Naive thymus-derived CD4-positive, alpha-beta T cell (primary cell): ENCODE measurements around the gene PTPRG. TPM values are rescaled to one million over a fixed set of nuclear protein-coding genes. Genes with fewer than 3 reads are reported as not detected.

Experiments used
- ATAC-seq: fragments of 150-1000 bp; cut with Tn5 transposase; 2 replicates; pipeline ENCODE4 v1.10.0; 2021; ENCODE audit warnings: mild to moderate bottlenecking, moderate library complexity
- CTCF ChIA-PET: fragments of 350-600 bp; sonication (Branson Sonifier 250); formaldehyde crosslinking; loops from one replicate; lab custom pipeline; 2021; ENCODE audit warnings: antibody characterized with exemption; lab: Charles Lee
- POLR2A ChIA-PET: fragments of 350-600 bp; sonication (Branson Sonifier 250); formaldehyde crosslinking; loops from one replicate; lab custom pipeline; 2021; ENCODE audit warnings: antibody characterized with exemption, inconsistent platforms; lab: Charles Lee
- DNase-seq, 9 donors: peaks; one replicate each; pipeline versions ENCODE4 v3.0.0 to v3.0.0-alpha.2; 2020 to 2022; ENCODE audit warnings: mixed read lengths in 1 of 9
- H3K27ac ChIP-seq: one replicate; pipeline ENCODE4 v1.7.0; 2013; ENCODE audit warnings: mild to moderate bottlenecking, low read depth, low read length, moderate library complexity
- H3K27me3 ChIP-seq, 2 donors: one replicate each; pipeline ENCODE4 v1.7.0; 2013; ENCODE audit warnings: low read length in 2 of 2, mild to moderate bottlenecking in 2 of 2, moderate library complexity in 2 of 2; ENCODE audit not compliant: control insufficient read depth in 2 of 2, insufficient read depth in 2 of 2
- H3K36me3 ChIP-seq, 3 experiments: 1 replicate in 2 of 3; 2 replicates in 1 of 3; pipeline ENCODE4 v1.7.0; 2013; ENCODE audit warnings: low read length in 3 of 3, mild to moderate bottlenecking in 3 of 3, moderate library complexity in 1 of 3; ENCODE audit not compliant: insufficient read depth in 3 of 3, control insufficient read depth in 2 of 3
- H3K4me1 ChIP-seq, 2 donors: one replicate each; pipeline ENCODE4 v1.7.0; 2013; ENCODE audit warnings: low read length in 2 of 2, mild to moderate bottlenecking in 2 of 2, moderate library complexity in 1 of 2; ENCODE audit not compliant: control insufficient read depth in 2 of 2, insufficient read depth in 2 of 2
- H3K4me3 ChIP-seq: 2 replicates; pipeline ENCODE4 v1.7.0; 2013; ENCODE audit warnings: mild to moderate bottlenecking, low read length
- H3K9me3 ChIP-seq, 3 experiments: 1 replicate in 2 of 3; 2 replicates in 1 of 3; pipeline ENCODE4 v1.7.0; 2013; ENCODE audit warnings: low read length in 3 of 3; ENCODE audit not compliant: control insufficient read depth in 2 of 3
- H3K27ac Mint-ChIP-seq, 9 donors: one replicate each; pipeline ENCODE4 v1.8.0; 2020 to 2022; ENCODE audit warnings: mixed read lengths in 9 of 9, mild to moderate bottlenecking in 8 of 9, moderate library complexity in 5 of 9, inconsistent platforms in 2 of 9
- H3K27me3 Mint-ChIP-seq, 5 donors: one replicate each; pipeline ENCODE4 v1.8.0; 2021 to 2022; ENCODE audit warnings: mixed read lengths in 5 of 5, mild to moderate bottlenecking in 1 of 5
- H3K36me3 Mint-ChIP-seq, 5 donors: one replicate each; pipeline ENCODE4 v1.8.0; 2020 to 2022; ENCODE audit warnings: mixed read lengths in 5 of 5, mild to moderate bottlenecking in 3 of 5, inconsistent platforms in 1 of 5
- H3K4me1 Mint-ChIP-seq, 7 donors: one replicate each; pipeline ENCODE4 v1.8.0; 2020 to 2022; ENCODE audit warnings: mixed read lengths in 7 of 7, mild to moderate bottlenecking in 3 of 7, inconsistent platforms in 1 of 7
- H3K4me3 Mint-ChIP-seq, 10 donors: one replicate each; pipeline ENCODE4 v1.8.0; 2020 to 2022; ENCODE audit warnings: mild to moderate bottlenecking in 10 of 10, mixed read lengths in 10 of 10, moderate library complexity in 6 of 10, inconsistent platforms in 2 of 10
- H3K9me3 Mint-ChIP-seq, 11 donors: one replicate each; pipeline ENCODE4 v1.8.0; 2020 to 2022; ENCODE audit warnings: mixed read lengths in 11 of 11, mild to moderate bottlenecking in 4 of 11, inconsistent platforms in 1 of 11, moderate library complexity in 1 of 11
- intact Hi-C, 2 donors: fragments of 100-400 bp; cut with micrococcal nuclease; formaldehyde crosslinking; loops; one replicate each; pipeline ENCODE4 v1.15.1; 2023
- polyA plus RNA-seq, 2 donors: library from polyadenylated mRNA; unstranded; fragments of 300-500 nt; fragmentation: Illumina TruSeq; gene quantifications; one replicate each; pipeline ENCODE4 v1.2.3, GENCODE V29; 2021
- total RNA-seq, 6 experiments: library from RNA in 5 of 6; stranded (reverse) in 5 of 6; gene quantifications; 1 replicate in 5 of 6; 2 replicates in 1 of 6; pipeline ENCODE4 v1.2.3 and lab custom pipeline; 2021 to 2026

PTPRG gene
- total and polyA plus RNA-seq, 7 experiments from 2014 or later: 0.17 to 1.7 TPM; not detected in 5

DNA sequence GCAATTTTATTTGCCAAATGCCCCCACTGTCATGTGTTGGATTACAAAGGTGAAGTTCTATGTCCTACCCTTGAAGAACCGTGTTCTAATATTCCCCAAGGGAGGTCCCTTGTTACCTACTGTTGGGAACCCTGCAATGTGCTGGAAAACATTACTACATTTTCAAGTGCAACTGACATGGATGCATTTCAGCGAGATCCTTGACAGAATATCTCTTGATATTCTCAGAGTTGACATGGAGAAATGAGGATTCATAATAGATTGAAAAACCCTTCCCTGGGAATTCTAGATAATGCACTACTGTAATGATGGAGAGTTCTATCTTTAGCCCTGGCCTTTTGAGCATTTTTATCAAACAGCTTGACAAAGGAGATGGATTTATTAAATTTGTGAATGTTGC is 414.6 kb downstream of the PTPRG start:
- POLR2A ChIA-PET: no interaction called here
- H3K4me1 ChIP-seq: no peaks in the 10 kb centered on the region

DNA sequence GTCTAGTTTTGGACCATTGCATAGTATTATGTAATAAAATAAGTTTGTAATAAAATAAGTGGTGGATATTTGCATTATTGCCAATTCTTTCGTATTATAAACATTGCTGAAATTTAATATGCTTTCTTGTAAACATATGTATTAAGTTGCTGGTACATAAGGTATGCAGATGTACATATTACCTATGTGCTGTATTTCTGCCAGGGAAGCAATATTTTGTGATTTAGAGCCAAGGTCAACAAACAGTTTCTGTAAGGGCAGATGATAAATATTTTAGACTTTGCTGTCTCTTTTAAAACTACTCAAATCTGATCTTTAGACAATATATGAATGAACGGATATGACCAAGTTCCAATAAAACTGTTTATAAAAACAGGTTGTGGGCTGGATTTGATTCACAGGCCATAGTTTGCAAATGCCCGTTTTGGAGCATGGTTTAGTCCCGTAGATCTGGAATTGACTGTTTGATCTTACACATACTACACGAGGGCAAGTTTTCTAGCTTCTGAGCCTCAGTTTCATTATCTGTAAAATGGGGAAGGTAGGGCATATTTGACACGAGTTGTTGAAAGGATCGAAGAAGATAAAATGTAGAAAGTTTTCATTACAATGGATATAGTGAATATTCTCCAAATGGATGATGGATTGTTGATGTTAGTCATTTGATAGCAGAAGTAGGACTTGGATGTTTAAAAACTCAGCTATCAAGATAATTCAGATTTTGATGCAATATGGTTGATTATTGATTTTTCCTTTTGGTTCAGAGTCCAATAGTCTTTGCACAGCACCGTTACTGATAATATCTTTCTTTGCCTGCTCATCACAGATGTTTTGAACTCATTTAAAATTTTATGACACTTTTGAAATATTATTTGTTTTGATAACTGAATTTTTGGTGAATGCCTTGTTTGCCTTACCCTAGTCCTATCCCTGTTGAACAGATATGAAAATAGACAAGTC is 417.4 kb downstream of the PTPRG start:
- H3K36me3 Mint-ChIP-seq: no peaks in the 10 kb centered on the region
- peaks cover 0 to 3% (median 0%) of the 10 kb centered on the region in 5 donors for H3K27me3 Mint-ChIP-seq
- no peaks in the 10 kb centered on the region for H3K4me1 Mint-ChIP-seq
- H3K4me3 ChIP-seq: no peak overlapping the region
- no peak for ATAC-seq
- H3K4me3 Mint-ChIP-seq: no peak overlapping the region
- no peaks in the 10 kb centered on the region for H3K4me1 ChIP-seq
- intact Hi-C loops: no loop called here
- H3K27me3 ChIP-seq: no peaks in the 10 kb centered on the region
- DNase-seq: no peak
- no peak overlapping the region for H3K27ac ChIP-seq
- H3K9me3 ChIP-seq: no peaks in the 10 kb centered on the region
- ChIA-PET CTCF (no interaction called here), POLR2A (no interaction called here)
- peaks cover 0 to 3% (median 0%) of the 10 kb centered on the region in 11 donors for H3K9me3 Mint-ChIP-seq
- no peaks in the 10 kb centered on the region for H3K36me3 ChIP-seq
- no peak overlapping the region for H3K27ac Mint-ChIP-seq

More for the DNA sequence above, 414.6 kb downstream of the PTPRG start:
- no peaks in the 10 kb centered on the region for H3K27me3 ChIP-seq
- ATAC-seq (no peak), DNase-seq (no peak)
- CTCF ChIA-PET: no interaction called here
- H3K27ac ChIP-seq: no peak overlapping the region
- intact Hi-C loops: no loop called here
- Mint-ChIP-seq H3K27me3 (peaks cover 0 to 3% (median 0%) of the 10 kb centered on the region in 5 donors), H3K27ac (no peak overlapping the region), H3K9me3 (peaks cover 0 to 3% (median 0%) of the 10 kb centered on the region in 11 donors), H3K4me3 (no peak overlapping the region), H3K36me3 (no peaks in the 10 kb centered on the region), H3K4me1 (no peaks in the 10 kb centered on the region)
- no peak overlapping the region for H3K4me3 ChIP-seq
- H3K36me3 ChIP-seq: no peaks in the 10 kb centered on the region
- H3K9me3 ChIP-seq: no peaks in the 10 kb centered on the region

DNA sequence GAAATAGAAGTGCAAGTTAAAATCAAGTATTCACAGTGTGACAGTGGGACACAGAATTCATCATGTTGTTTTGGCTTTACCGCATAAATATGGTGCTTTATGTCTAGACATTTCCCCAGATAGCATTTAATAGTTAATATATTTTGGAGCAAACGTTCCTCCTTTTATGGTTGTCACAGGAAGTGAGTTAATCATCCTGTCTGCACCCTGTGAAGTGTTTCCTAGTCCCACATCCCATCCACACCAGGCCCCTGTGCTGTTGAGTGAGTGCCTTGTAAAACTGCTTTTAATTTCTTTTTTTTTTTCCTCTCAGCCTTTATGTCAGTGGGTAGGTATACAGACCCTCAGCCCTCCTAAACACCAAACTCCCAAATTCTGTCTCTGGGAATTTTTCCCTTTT is 418.3 kb downstream of the PTPRG start:
- DNase-seq: no peak
- H3K27ac Mint-ChIP-seq: no peak overlapping the region
- no peaks in the 10 kb centered on the region for H3K27me3 ChIP-seq
- peaks cover 0 to 3% (median 0%) of the 10 kb centered on the region in 11 donors for H3K9me3 Mint-ChIP-seq
- no peaks in the 10 kb centered on the region for H3K36me3 Mint-ChIP-seq
- H3K9me3 ChIP-seq: no peaks in the 10 kb centered on the region
- no peaks in the 10 kb centered on the region for H3K36me3 ChIP-seq
- intact Hi-C loops: no loop called here
- ChIA-PET POLR2A (no interaction called here), CTCF (no interaction called here)
- no peak overlapping the region for H3K4me3 ChIP-seq
- H3K4me1 Mint-ChIP-seq: no peaks in the 10 kb centered on the region
- no peaks in the 10 kb centered on the region for H3K4me1 ChIP-seq
- H3K27me3 Mint-ChIP-seq: peaks cover 0 to 10% (median 2%) of the 10 kb centered on the region in 5 donors
- H3K27ac ChIP-seq: no peak overlapping the region
- H3K4me3 Mint-ChIP-seq: no peak overlapping the region
- ATAC-seq: no peak

DNA sequence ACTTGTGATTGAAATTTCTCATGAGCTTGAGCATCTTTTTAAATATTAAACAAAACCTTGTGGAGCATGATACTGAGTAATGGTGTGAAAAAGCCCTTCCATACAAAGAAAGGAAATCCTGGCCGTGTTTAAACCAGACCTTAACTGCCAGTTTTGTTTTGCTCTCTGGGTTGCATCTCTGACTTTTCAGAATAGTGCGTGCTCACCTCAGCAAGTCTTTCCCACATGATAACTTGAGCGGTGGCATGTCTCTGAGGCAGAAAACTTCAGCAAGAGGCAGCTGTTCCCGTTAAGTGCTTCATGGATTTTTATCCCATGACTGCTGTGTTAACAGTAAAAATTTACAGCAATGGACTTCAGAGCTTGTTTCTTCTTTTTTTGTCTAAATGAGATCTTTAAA is 418.7 kb downstream of the PTPRG start:
- Histone ChIP-seq H3K36me3 (no peaks in the 10 kb centered on the region), H3K27me3 (no peaks in the 10 kb centered on the region), H3K4me1 (no peaks in the 10 kb centered on the region), H3K9me3 (no peaks in the 10 kb centered on the region), H3K27ac (no peak overlapping the region), H3K4me3 (no peak overlapping the region)
- Mint-ChIP-seq H3K27me3 (peaks cover 0 to 10% (median 2%) of the 10 kb centered on the region in 5 donors), H3K4me3 (no peak overlapping the region), H3K27ac (no peak overlapping the region), H3K4me1 (no peaks in the 10 kb centered on the region), H3K9me3 (peaks cover 0 to 3% (median 0%) of the 10 kb centered on the region in 11 donors), H3K36me3 (no peaks in the 10 kb centered on the region)
- intact Hi-C loops: no loop called here
- ChIA-PET CTCF (no interaction called here), POLR2A (no interaction called here)
- DNase-seq (no peak), ATAC-seq (no peak)

DNA sequence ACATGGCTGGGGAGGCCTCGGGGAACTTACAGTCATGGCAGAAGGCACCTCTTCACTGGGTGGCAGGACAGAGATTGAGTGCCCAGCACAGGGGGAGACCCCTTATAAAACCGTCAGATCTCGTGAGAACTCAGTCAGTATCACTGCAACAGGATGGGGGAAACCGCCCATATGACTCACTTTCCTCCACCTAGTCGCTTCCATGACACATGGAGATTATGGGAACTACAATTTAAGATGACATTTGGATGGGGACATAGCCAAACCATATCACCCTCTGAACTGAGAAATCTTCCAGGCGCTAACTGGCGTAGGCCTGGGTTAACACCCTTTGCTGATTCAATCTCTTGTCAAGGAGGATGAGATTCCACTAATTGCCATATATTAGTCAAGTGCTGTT is 419.7 kb downstream of the PTPRG start:
- no peaks in the 10 kb centered on the region for H3K36me3 ChIP-seq
- H3K27me3 ChIP-seq: no peaks in the 10 kb centered on the region
- H3K4me3 Mint-ChIP-seq: no peak overlapping the region
- intact Hi-C loops: no loop called here
- no peak overlapping the region for H3K27ac ChIP-seq
- H3K27me3 Mint-ChIP-seq: peaks cover 0 to 10% (median 2%) of the 10 kb centered on the region in 5 donors
- CTCF ChIA-PET: no interaction called here
- H3K4me1 ChIP-seq: no peaks in the 10 kb centered on the region
- no peak overlapping the region for H3K4me3 ChIP-seq
- POLR2A ChIA-PET: no interaction called here
- no peaks in the 10 kb centered on the region for H3K36me3 Mint-ChIP-seq
- no peak for ATAC-seq
- H3K9me3 ChIP-seq: no peaks in the 10 kb centered on the region
- no peaks in the 10 kb centered on the region for H3K9me3 Mint-ChIP-seq
- no peaks in the 10 kb centered on the region for H3K4me1 Mint-ChIP-seq
- DNase-seq: no peak
- H3K27ac Mint-ChIP-seq: no peak overlapping the region

DNA sequence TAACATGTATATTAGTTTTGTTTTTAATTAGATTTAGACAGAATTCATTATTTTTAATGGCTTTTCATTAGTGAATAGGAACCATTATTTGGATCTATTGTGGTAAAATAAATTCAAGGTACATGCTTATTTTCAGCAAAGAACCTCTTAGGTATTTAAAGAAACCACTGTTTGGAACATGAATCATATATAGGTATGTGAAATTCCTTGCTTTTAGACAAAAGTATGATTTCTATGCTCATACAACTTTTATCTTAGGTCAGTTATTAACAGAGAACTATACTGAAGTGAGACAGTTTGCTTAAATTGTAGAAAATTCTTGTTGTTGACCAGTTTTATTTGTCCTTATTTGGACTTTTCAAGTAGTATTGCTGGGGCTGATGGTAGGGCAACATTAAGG is 422.1 kb downstream of the PTPRG start:
- no peak overlapping the region for H3K27ac Mint-ChIP-seq
- H3K36me3 Mint-ChIP-seq: no peaks in the 10 kb centered on the region
- H3K27me3 Mint-ChIP-seq: peaks cover 0 to 10% (median 2%) of the 10 kb centered on the region in 5 donors
- DNase-seq (no peak), ATAC-seq (no peak)
- ChIA-PET POLR2A (no interaction called here), CTCF (no interaction called here)
- Histone ChIP-seq H3K9me3 (no peaks in the 10 kb centered on the region), H3K4me3 (no peak overlapping the region), H3K27me3 (no peaks in the 10 kb centered on the region), H3K4me1 (no peaks in the 10 kb centered on the region), H3K36me3 (no peaks in the 10 kb centered on the region), H3K27ac (no peak overlapping the region)
- no peak overlapping the region for H3K4me3 Mint-ChIP-seq
- no peaks in the 10 kb centered on the region for H3K4me1 Mint-ChIP-seq
- intact Hi-C loops: no loop called here
- H3K9me3 Mint-ChIP-seq: no peaks in the 10 kb centered on the region

DNA sequence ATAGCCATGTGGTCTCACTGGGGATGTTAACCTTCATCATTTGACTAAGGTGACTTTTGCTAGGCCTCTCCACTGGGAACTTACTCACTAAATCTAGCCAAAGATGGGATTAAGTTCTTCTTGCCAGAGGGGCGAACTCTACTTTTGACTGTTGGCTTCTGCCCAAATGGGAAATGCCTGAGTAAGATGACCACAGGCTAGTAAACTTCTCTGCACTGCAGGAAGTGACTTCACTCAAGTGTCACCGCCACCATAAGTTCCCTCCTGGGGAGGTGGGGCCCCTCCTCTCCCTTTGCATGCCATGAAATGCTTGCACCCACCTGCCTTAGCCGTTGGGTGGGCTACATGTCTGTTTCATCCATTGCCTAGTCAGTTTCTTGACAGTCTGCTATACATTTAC is 423.6 kb downstream of the PTPRG start:
- H3K9me3 Mint-ChIP-seq: peaks cover 0 to 2% (median 0%) of the 10 kb centered on the region in 11 donors
- H3K27ac Mint-ChIP-seq: no peak overlapping the region
- Histone ChIP-seq H3K4me1 (no peaks in the 10 kb centered on the region), H3K27ac (no peak overlapping the region), H3K9me3 (no peaks in the 10 kb centered on the region), H3K36me3 (no peaks in the 10 kb centered on the region), H3K27me3 (no peaks in the 10 kb centered on the region), H3K4me3 (no peak overlapping the region)
- no peaks in the 10 kb centered on the region for H3K4me1 Mint-ChIP-seq
- CTCF ChIA-PET: no interaction called here
- no peak overlapping the region for H3K4me3 Mint-ChIP-seq
- DNase-seq (no peak), ATAC-seq (no peak)
- H3K27me3 Mint-ChIP-seq: peaks cover 0 to 10% (median 0%) of the 10 kb centered on the region in 5 donors
- intact Hi-C loops: no loop called here
- no peaks in the 10 kb centered on the region for H3K36me3 Mint-ChIP-seq
- POLR2A ChIA-PET: no interaction called here
